Mammary epithelial cell (primary cell): Measurements from ENCODE around the gene GID8.

ENCODE experiments used
- CTCF ChIP-seq, 2 donors: IDR thresholded peaks in 1 of 2; conservative IDR thresholded peaks in 1 of 2; 2 replicates each; pipeline ENCODE4 v1.5.1; 2011 to 2012; ENCODE audit warnings: inconsistent platforms in 2 of 2, low read length in 2 of 2, mild to moderate bottlenecking in 2 of 2, control low read depth in 1 of 2, low read depth in 1 of 2; ENCODE audit not compliant: insufficient read depth in 1 of 2; ENCODE audit errors: extremely low read depth in 1 of 2
- EZH2 ChIP-seq: IDR thresholded peaks from 2 replicates; pipeline ENCODE4 v1.6.1; 2012; ENCODE audit warnings: low read length, inconsistent platforms, borderline replicate concordance

DNA sequence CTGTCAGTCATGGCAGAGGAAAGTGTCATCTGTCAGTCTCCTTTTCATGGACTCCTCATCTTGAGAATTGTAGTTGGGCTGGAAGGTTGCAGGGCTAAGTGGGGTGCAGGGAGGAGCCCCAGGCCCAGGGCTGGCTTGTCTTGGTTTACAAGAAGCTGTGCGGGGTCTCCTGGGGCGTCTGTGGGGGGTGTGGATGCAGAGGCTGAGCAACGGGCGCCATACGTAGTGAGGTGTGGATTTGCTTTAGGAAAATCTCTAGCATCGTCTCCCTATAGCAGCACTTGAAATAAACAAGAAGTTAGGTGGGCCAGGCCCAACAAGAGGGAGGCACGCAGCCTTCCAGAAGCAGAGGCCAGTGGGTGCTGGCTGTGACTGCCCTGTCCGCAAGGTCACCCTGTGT lies 12.8 kb downstream of the GID8 start:
- TF ChIP-seq CTCF (conservative IDR thresholded peaks at IDR 0.05 in 1 of 2, IDR thresholded peaks at IDR 0.05 in 1 of 2; ENCODE audit: extremely low read depth in 1 of 2, insufficient read depth in 1 of 2, low read depth in 1 of 2, low read length in 2 of 2): no peak
- no peak for TF ChIP-seq EZH2
